GM12874 (cell line): Measurements from ENCODE around the gene ZEB2.

Source experiments
- TF ChIP-seq, protein P1 (sequence below): IDR thresholded peaks from 2 replicates; pipeline ENCODE4 v1.5.1; 2011; ENCODE audit warnings: low read depth, mild to moderate bottlenecking, control low read depth, low read length, moderate library complexity; ENCODE audit not compliant: insufficient read depth

ZEB2 gene

DNA sequence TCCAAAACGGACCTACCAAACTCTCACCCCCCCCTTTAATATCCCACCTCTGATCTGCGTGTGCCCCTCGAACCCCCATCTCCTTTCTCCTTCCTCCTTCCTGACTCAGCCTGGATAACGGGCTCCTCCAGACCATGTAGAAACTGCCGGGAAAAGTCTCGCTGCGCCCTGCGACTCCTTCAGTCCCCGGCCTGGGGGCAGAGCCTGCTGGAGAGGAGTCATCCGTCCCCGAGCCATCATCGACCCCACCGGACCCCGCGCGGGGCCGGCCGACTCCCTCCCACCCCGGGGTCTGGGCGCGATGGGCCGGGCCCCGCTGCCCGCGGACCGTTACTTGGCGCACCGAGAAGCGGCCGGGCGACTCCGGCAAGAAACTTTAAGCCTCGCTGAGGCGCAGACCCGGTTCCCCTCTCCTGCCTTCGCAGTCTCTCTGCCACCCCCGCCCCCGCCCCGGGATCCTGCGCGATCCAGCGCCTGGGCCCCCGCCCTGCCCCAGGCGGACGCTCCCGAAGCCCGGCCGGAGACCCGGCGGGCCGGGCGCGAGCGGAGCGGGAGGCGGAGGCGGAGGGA, 3.4 kb downstream of the ZEB2 start:
- TF ChIP-seq, protein P1, sequence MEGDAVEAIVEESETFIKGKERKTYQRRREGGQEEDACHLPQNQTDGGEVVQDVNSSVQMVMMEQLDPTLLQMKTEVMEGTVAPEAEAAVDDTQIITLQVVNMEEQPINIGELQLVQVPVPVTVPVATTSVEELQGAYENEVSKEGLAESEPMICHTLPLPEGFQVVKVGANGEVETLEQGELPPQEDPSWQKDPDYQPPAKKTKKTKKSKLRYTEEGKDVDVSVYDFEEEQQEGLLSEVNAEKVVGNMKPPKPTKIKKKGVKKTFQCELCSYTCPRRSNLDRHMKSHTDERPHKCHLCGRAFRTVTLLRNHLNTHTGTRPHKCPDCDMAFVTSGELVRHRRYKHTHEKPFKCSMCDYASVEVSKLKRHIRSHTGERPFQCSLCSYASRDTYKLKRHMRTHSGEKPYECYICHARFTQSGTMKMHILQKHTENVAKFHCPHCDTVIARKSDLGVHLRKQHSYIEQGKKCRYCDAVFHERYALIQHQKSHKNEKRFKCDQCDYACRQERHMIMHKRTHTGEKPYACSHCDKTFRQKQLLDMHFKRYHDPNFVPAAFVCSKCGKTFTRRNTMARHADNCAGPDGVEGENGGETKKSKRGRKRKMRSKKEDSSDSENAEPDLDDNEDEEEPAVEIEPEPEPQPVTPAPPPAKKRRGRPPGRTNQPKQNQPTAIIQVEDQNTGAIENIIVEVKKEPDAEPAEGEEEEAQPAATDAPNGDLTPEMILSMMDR, result no peak

DNA sequence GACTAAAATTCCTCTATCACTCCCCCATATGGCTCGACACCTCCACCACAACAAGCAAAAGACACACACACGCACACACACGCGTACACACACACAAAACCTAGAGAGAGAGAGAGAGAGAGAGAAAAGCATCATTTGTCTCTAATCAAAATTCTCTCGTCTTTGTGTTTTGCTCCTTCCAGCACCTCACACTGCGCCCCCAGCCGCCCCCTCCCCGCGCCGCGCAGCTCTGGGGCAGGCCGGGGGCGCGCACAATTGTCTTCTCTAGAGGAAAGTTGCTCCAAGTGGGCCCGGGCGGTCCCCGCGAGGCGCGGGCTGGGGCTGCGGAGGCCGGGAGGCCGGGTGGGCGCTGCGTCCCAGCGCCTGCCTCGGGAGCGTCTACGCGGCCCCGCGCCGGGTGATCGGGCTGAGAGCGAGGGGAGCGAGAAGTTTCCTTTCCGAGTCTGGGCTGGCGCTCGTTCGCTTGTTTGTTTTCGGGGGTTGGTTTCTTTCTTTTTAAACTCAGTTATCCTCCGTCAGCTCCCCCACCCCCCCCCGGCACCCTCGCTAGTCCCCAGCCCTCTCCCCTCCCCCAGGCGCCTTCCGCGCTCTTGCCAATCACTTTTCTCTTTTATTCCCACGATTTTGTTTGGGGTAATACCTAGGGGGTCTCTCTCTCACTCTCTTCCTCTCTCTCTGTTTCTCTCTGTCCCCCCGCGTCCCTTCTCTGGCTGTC, 4.1 kb downstream of the ZEB2 start:
- TF ChIP-seq, protein P1, result no peak

DNA sequence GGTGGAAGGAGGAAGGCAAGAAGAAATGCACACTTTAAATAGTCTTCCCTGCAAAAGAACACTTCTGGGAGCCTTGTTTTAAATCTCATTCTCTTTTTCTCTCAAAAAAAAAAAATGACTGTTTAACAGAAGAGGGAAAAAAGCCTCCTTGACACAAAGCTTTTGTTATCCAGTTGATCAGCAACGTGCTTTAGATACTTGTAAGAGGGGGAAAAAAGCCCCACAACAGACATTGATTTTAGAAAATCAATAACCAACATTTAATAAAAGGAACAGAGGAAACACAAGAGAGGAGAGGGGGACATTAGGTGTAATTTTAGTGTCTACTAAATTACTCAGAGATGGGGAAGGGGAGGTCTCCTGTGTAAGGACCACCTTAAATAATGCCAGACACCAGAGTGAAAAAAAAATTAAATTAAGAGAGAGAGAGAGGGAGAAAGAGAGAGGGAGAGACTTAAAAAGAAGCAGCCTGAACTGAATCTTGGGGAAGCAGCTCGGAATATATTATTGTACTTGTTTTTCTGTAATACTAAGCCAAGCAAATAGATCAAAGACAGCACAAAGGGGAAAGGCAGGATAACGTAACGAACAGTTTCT, 4.7 kb downstream of the ZEB2 start:
- TF ChIP-seq, protein P1, result no peak

DNA sequence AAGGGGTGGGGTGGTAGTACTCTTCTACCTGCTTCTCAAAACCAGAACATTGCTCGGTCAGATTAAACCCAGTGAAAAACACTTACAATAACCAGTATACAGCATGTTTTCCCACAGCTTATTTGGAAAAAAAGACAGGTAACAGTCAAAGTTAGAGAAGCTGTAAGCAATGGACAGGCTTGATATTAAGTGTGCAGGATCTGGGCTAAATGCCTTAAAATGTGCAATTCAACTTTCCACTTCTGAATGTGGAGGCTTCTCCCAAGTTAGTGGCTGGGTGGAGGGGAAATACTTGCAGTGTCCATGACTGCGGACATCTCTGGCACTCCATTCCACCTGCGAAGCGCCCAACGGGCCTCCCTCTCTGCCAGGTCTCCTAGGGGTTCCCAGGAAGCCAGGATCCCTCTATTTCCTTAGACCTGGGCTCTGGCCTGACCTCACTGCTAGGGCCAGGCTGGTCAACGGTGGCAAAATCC, 5.3 kb downstream of the ZEB2 start:
- TF ChIP-seq, protein P1, result no peak

DNA sequence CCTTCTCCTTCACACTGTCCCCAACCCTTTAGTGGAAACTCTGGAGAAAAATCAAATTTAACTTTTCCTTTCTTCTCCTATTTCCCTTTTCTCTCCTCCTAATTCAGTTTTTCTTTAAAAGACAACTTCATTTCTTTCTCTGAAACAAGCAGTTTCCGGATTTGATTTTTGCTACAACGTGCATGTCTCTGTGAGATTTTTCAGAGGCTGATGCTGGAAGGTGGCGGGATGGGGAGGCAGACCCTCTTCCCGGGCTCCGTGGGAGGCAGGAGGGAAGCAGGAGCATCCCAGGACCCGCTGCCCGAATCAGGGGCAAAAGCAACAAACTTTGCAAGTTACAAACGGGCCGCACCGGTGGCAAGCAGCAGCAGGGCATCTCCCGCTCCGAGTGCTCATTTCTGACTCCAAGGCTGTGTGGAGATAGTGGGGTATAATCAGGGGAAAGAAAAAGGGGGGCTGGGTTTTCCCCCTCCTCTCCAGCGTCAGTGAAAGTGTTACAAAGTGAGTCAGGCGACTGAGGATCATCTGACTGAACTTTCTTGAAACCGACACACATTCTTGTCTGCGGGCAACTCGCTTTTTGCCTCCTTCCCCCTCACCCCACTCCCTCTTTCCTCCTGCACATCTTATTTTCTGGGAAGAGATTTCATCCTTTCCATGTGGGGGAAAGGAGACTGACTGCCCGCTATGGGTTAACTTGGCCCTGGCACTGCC, 6.4 kb downstream of the ZEB2 start:
- TF ChIP-seq, protein P1, result no peak

DNA sequence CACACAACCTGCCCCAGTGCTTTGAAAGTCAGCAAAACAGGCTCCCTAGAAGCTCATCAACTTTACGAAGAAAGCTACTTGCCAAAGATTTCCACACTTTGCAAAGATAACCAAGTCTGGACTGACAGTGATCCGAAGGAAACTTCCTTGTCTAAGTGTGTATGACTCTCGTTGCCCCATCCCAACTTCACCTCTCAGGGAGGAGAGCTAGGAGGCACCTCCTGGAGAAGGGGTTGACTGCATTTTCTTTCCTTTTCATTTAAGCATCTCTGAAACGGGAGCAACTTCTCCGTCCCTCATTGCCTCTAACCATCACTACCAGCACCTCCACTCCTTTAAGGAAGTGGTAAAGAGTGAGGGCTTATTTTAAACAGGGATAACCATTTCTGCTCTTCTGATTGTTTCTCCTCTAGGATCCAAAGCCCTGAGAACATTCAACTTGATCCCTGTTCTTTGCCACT, 7.0 kb downstream of the ZEB2 start:
- TF ChIP-seq, protein P1, result no peak

DNA sequence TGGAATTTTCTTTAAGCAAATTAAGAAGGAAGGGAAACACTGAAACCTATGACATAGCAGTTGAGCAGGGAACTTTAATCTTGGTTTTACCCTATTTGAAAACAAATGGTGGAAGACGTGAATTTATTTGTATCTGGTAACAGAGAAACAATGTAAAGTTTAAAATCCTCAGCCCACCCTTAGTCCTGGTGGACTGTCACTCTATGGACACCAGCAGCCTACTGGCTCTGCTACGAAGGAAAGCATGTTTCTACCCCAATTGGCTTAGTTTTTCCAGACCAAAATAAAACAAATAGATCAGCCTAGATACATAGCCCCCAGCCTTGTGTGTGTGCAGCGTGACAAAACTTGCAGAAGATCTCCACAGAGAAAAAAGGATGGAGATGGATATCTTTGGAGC, 7.4 kb downstream of the ZEB2 start:
- TF ChIP-seq, protein P1, result no peak
